Measurements from ENCODE around the gene FAT1.

Gene FAT1

GRCh38 chr4:186734251-186734650 lies 10.6 kb upstream of the FAT1 start:
- Histone ChIP-seq H3K9ac (ENCODE audit: low read length) (no peak overlapping the region), H2AFZ (ENCODE audit: low read length) (no peak overlapping the region), H3K79me2 (ENCODE audit: low read length) (no peaks in the 10 kb centered on the region), H4K20me1 (ENCODE audit: insufficient read depth, low read length) (no peaks in the 10 kb centered on the region), H3K27me3 (replicated peaks; ENCODE audit: insufficient read depth, low read length) (no peaks in the 10 kb centered on the region), H3K9me3 (replicated peaks; ENCODE audit: insufficient read depth, low read length) (no peaks in the 10 kb centered on the region), H3K27ac (ENCODE audit: low read length) (no peak overlapping the region), H3K4me2 (ENCODE audit: low read depth, low read length) (no peak overlapping the region), H3K4me1 (ENCODE audit: low read length) (0 out of 2 replicates have a peak, but pooled peaks cover 5% of the 10 kb centered on the region), H3K36me3 (replicated peaks; ENCODE audit: insufficient read depth, low read length) (no peaks in the 10 kb centered on the region), H3F3A (ENCODE audit: insufficient read depth, low read length) (no peaks in the 10 kb centered on the region), H3K9me2 (replicated peaks; ENCODE audit: insufficient read depth, low read length) (no peaks in the 10 kb centered on the region), H3K4me3 (ENCODE audit: low read length) (no peak overlapping the region)
- DNase-seq = no peak
- no peak for TF ChIP-seq CTCF (IDR thresholded peaks at IDR 0.05; ENCODE audit: low read length)
- TF ChIP-seq EZH2 (optimal IDR thresholded peaks at IDR 0.05; ENCODE audit: low read depth, low read length) = no peak
- TF ChIP-seq EZH2phosphoT487 (IDR thresholded peaks at IDR 0.05; ENCODE audit: low read length) = no peak

- no peaks in the 10 kb centered on the region for H4K20me1 ChIP-seq (ENCODE audit: insufficient read depth, low read length)
- TF ChIP-seq EZH2 (optimal IDR thresholded peaks at IDR 0.05; ENCODE audit: low read depth, low read length) (no peak), CTCF (IDR thresholded peaks at IDR 0.05; ENCODE audit: low read length) (no peak), EZH2phosphoT487 (IDR thresholded peaks at IDR 0.05; ENCODE audit: low read length) (no peak)
- no peak overlapping the region for H3K27ac ChIP-seq (ENCODE audit: low read length)
- no peaks in the 10 kb centered on the region for H3K27me3 ChIP-seq (replicated peaks; ENCODE audit: insufficient read depth, low read length)
- no peak overlapping the region for H3K4me3 ChIP-seq (ENCODE audit: low read length)
- DNase-seq = no peak
- H3K4me2 ChIP-seq (ENCODE audit: low read depth, low read length) = no peak overlapping the region
- H3K9me3 ChIP-seq (replicated peaks; ENCODE audit: insufficient read depth, low read length) = no peaks in the 10 kb centered on the region
- no peaks in the 10 kb centered on the region for H3K36me3 ChIP-seq (replicated peaks; ENCODE audit: insufficient read depth, low read length)
- H3K9ac ChIP-seq (ENCODE audit: low read length) = no peak overlapping the region
- H3K79me2 ChIP-seq (ENCODE audit: low read length) = no peaks in the 10 kb centered on the region
- H3K9me2 ChIP-seq (replicated peaks; ENCODE audit: insufficient read depth, low read length) = no peaks in the 10 kb centered on the region
- 0 out of 2 replicates have a peak, but pooled peaks cover 5% of the 10 kb centered on the region for H3K4me1 ChIP-seq (ENCODE audit: low read length)
- H2AFZ ChIP-seq (ENCODE audit: low read length) = no peak overlapping the region
- H3F3A ChIP-seq (ENCODE audit: insufficient read depth, low read length) = no peaks in the 10 kb centered on the region
These were observed 10.1 kb upstream of the FAT1 start for GRCh38 chr4:186733778-186734177.

- Histone ChIP-seq H3K9me2 (replicated peaks; ENCODE audit: insufficient read depth, low read length) (no peaks in the 10 kb centered on the region), H3F3A (ENCODE audit: insufficient read depth, low read length) (no peaks in the 10 kb centered on the region), H3K36me3 (replicated peaks; ENCODE audit: insufficient read depth, low read length) (no peaks in the 10 kb centered on the region), H3K27me3 (replicated peaks; ENCODE audit: insufficient read depth, low read length) (no peaks in the 10 kb centered on the region), H4K20me1 (ENCODE audit: insufficient read depth, low read length) (no peaks in the 10 kb centered on the region), H3K27ac (ENCODE audit: low read length) (no peak overlapping the region), H3K4me2 (ENCODE audit: low read depth, low read length) (no peak overlapping the region), H3K79me2 (ENCODE audit: low read length) (peaks cover 5% of the 10 kb centered on the region; the same call in 1 of the 2 replicates), H3K9ac (ENCODE audit: low read length) (no peak overlapping the region), H3K9me3 (replicated peaks; ENCODE audit: insufficient read depth, low read length) (no peaks in the 10 kb centered on the region), H3K4me1 (ENCODE audit: low read length) (0 out of 2 replicates have a peak, but pooled peaks cover 1% of the 10 kb centered on the region), H2AFZ (ENCODE audit: low read length) (no peak overlapping the region), H3K4me3 (ENCODE audit: low read length) (no peak overlapping the region)
- TF ChIP-seq EZH2 (optimal IDR thresholded peaks at IDR 0.05; ENCODE audit: low read depth, low read length) (no peak), CTCF (IDR thresholded peaks at IDR 0.05; ENCODE audit: low read length) (no peak), EZH2phosphoT487 (IDR thresholded peaks at IDR 0.05; ENCODE audit: low read length) (no peak)
- DNase-seq = no peak
These were observed 7.0 kb upstream of the FAT1 start for GRCh38 chr4:186730621-186731020.
